Activated T-helper 1 cell treated with anti-CD3 and anti-CD28 coated beads, Interleukin-12 subunit alpha, Interleukin-12 subunit beta, Interleukin-2, Interleukin-4 antibody, amounts not matched to agents 30 ng/mL and 10 ng/mL and 1 ng/mL, durations not matched to agents 14 hours and 24 hours and 36 hours (primary cell): ENCODE results near the gene LYST. TPM values are rescaled to one million over a fixed set of nuclear protein-coding genes. Genes with fewer than 3 reads are reported as not detected.

Experiments used
- DNase-seq: peaks from one replicate; pipeline ENCODE4 v3.0.0; 2021; ENCODE audit warnings: low spot score
- H3K27ac Mint-ChIP-seq: one replicate; pipeline ENCODE4 v1.8.0; 2021; ENCODE audit warnings: mild to moderate bottlenecking, mixed read lengths
- H3K27me3 Mint-ChIP-seq: one replicate; pipeline ENCODE4 v1.8.0; 2022; ENCODE audit warnings: mild to moderate bottlenecking, moderate library complexity, mixed read lengths; ENCODE audit not compliant: insufficient read depth
- H3K36me3 Mint-ChIP-seq: one replicate; pipeline ENCODE4 v1.8.0; 2021; ENCODE audit warnings: low read depth, mixed read lengths
- H3K4me1 Mint-ChIP-seq: one replicate; pipeline ENCODE4 v1.8.0; 2021; ENCODE audit warnings: low read depth, mixed read lengths
- H3K4me3 Mint-ChIP-seq: one replicate; pipeline ENCODE4 v1.8.0; 2021; ENCODE audit warnings: mild to moderate bottlenecking, moderate library complexity, mixed read lengths
- H3K9me3 Mint-ChIP-seq: one replicate; pipeline ENCODE4 v1.8.0; 2021; ENCODE audit warnings: mixed read lengths
- intact Hi-C: fragments of 100-400 bp; cut with micrococcal nuclease; formaldehyde crosslinking; loops from one replicate; pipeline ENCODE4 v1.15.1; 2024
- total RNA-seq: library from RNA; stranded (reverse); gene quantifications from 2 replicates; pipeline ENCODE4 v1.2.3, GENCODE V29; 2022

The LYST gene
- total RNA-seq, 1 donor from 2014 or later: 145 TPM

DNA sequence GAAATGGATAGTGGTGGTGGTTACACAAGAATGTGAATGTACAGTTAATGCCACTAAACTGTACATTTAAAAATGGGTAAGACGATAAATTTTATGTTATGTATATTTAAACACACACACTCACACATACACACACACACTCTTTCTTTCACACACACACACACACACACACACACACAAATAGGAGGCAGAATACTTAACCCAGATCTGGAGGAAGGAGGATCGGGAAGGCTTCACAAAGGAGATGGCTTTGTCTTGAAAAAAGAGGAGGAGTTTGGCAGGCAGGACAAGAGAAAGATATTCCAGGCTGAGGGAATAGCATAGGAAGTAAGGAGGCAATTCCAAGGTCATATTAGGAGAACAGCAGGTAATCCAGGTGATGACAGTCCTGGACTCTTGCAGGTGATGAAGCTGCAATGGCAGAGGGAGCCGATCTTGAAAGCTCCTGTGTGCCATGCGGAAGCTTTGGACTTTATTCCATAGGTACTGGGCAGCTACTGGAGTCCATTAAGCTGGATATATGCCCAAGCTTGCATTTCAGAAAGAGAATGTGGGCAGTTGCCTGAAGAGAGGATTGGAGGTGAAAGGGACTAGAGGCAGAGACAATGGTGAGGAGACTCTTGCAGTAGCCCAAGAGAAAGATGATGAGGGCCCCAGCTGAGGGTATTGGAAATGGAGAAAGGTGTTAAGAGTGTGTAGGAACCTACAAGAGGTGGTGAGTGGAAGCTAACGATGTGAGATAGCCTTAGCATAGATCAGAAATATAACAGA is 15.4 kb upstream of the LYST start:
- Mint-ChIP-seq H3K4me3 (peak overlapping the region; percentile 81), H3K27ac (peak overlapping the region; percentile 89), H3K4me1 (peaks cover 78% of the 10 kb centered on the region), H3K27me3 (no peaks in the 10 kb centered on the region), H3K9me3 (no peaks in the 10 kb centered on the region), H3K36me3 (peaks cover 8% of the 10 kb centered on the region)
- intact Hi-C loops: loop anchor here (10.0 kb wide), 1 partner anchor 403 kb away; the partner anchor contains the start of gene ERO1B
- DNase-seq: no peak

DNA sequence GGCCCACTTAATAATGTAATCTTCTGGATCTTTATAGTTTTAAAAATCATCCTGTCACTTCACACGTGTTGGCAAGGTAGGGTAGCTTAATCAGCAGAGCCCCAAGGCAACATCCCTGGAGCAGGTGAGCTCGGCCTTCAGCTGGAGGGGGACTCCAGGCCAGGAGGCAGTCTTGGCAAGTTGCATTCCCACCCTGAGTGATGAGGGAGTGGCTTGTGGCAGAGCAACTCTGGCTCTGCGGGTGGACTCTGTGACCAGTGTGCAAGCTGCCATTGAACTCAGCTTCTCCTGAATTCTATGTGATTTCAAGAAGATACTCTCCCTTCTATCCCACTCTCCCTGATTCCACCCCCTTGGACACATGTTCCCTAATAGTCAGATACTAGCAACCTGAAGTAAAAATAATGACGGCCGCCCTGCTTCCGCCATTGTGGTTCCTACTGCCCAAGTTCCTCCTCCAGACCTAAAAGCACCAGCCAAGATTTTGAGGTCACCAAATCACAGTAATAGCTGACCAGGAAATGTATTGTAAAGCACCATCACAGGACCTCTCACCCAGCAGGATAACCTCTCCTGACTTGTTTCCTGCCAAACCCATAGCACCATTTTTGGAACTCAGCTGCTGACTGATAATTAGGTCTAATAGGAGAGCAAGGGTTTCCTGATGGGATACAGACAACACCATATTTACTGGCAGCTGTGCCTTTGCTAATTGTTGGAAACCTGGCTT is 11.5 kb upstream of the LYST start:
- Mint-ChIP-seq H3K9me3 (no peaks in the 10 kb centered on the region), H3K27me3 (no peaks in the 10 kb centered on the region), H3K4me3 (no peak overlapping the region), H3K4me1 (peaks cover 92% of the 10 kb centered on the region), H3K27ac (peak overlapping the region; percentile 98), H3K36me3 (peaks cover 15% of the 10 kb centered on the region)
- intact Hi-C loops: no loop called here
- DNase-seq: no peak

GRCh38 chr1:235876402-235876841 is 9.7 kb upstream of the LYST start:
- Mint-ChIP-seq H3K27ac (peak overlapping the region; percentile 98), H3K4me3 (peak overlapping the region; percentile 69), H3K36me3 (peaks cover 16% of the 10 kb centered on the region), H3K4me1 (peaks cover 86% of the 10 kb centered on the region), H3K27me3 (no peaks in the 10 kb centered on the region), H3K9me3 (no peaks in the 10 kb centered on the region)
- intact Hi-C loops: loop anchor here (1.0 kb wide), 2 partner anchors 9 to 41 kb away; no protein-coding TSS in a partner anchor
- no peak for DNase-seq

DNA sequence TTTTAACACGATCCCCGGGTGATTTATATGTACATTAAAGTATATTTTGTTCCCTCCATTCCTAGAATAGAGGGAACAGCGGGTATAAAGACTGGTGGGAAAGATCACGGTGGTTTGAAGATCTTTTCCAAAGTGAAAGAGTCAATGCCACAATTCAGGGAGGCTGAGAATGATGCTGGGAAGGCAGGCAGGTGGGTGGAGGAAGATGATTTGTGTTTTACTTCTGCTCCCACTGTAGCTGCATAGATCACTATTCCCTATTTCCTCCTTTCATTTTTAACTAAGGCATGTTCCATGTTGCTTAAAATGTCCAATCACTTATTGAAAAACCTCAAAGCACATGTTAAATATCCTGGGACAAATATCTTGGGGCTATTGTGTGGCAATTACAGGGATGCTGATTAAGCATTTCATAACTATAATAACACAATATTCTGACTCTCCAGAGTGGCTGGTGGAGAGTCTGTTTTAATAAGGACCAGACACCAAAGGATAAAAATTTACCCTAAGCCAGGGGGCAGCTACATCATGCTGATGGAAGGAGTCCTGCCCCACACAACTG is 8.4 kb upstream of the LYST start:
- Mint-ChIP-seq H3K9me3 (no peaks in the 10 kb centered on the region), H3K4me3 (peak overlapping the region; percentile 27), H3K4me1 (peaks cover 76% of the 10 kb centered on the region), H3K27me3 (no peaks in the 10 kb centered on the region), H3K27ac (peak overlapping the region; percentile 98), H3K36me3 (peaks cover 16% of the 10 kb centered on the region)
- intact Hi-C loops: no loop called here
- DNase-seq: no peak

- H3K27ac Mint-ChIP-seq: peak overlapping the region; percentile 98
- H3K4me1 Mint-ChIP-seq: peaks cover 67% of the 10 kb centered on the region
- no peaks in the 10 kb centered on the region for H3K9me3 Mint-ChIP-seq
- no peak for DNase-seq
- intact Hi-C loops: no loop called here
- peak overlapping the region; percentile 20 for H3K4me3 Mint-ChIP-seq
- H3K27me3 Mint-ChIP-seq: no peaks in the 10 kb centered on the region
- peaks cover 18% of the 10 kb centered on the region for H3K36me3 Mint-ChIP-seq
Measured at GRCh38 chr1:235874261-235874660, 7.6 kb upstream of the LYST start.

DNA sequence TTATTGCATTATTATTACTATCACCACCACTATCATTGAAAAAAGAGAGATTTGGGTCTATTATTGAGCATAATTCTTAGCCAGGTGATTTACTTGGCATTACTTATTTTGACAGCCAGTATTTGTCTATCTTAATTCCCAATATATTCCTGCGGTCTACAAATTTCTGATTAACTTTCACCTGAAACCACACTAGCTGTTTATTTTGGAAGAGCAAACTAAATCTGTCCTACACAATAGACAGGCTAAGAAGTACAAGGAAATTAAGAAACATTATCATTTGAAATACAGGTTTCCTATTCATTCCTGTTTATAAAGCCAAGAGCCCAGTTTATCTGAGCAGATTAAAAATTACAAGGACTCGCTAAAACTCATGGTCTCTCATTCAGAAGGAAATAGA is 6.9 kb upstream of the LYST start:
- peaks cover 18% of the 10 kb centered on the region for H3K36me3 Mint-ChIP-seq
- H3K9me3 Mint-ChIP-seq: no peaks in the 10 kb centered on the region
- H3K4me3 Mint-ChIP-seq: peak overlapping the region; percentile 52
- intact Hi-C loops: loop anchor here (1.0 kb wide), 5 partner anchors 10 to 126 kb away; no protein-coding TSS in a partner anchor
- no peak for DNase-seq
- H3K27me3 Mint-ChIP-seq: no peaks in the 10 kb centered on the region
- H3K4me1 Mint-ChIP-seq: peaks cover 64% of the 10 kb centered on the region
- H3K27ac Mint-ChIP-seq: peak overlapping the region; percentile 97

DNA sequence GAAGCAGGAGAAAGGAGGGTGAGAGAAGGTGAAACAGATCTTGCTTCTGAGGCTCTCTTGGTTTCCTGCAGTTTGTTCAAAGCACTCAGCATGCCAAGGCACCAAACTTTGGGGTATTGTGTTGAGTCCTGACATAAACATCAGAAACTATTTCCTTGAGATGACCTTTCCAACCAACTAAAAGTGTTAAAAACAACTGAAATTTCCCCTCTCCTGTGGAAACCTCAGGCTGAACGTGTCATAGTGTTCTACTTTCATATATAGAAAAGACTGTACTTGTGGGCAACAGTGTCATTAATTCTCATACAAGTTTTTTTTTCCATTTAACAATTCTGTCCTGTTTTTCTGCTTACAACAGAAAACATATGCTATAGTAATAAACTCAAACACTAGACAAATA is 6.3 kb upstream of the LYST start:
- peak; percentile 38 for DNase-seq
- no peaks in the 10 kb centered on the region for H3K27me3 Mint-ChIP-seq
- H3K9me3 Mint-ChIP-seq: no peaks in the 10 kb centered on the region
- H3K4me3 Mint-ChIP-seq: peak overlapping the region; percentile 52
- peak overlapping the region; percentile 97 for H3K27ac Mint-ChIP-seq
- intact Hi-C loops: loop anchor here (1.0 kb wide), 5 partner anchors 10 to 126 kb away; no protein-coding TSS in a partner anchor
- H3K36me3 Mint-ChIP-seq: peaks cover 16% of the 10 kb centered on the region
- peaks cover 64% of the 10 kb centered on the region for H3K4me1 Mint-ChIP-seq

GRCh38 chr1:235872270-235872669 is 5.6 kb upstream of the LYST start:
- no peaks in the 10 kb centered on the region for H3K9me3 Mint-ChIP-seq
- H3K27me3 Mint-ChIP-seq: no peaks in the 10 kb centered on the region
- H3K4me1 Mint-ChIP-seq: peaks cover 64% of the 10 kb centered on the region
- intact Hi-C loops: no loop called here
- peaks cover 16% of the 10 kb centered on the region for H3K36me3 Mint-ChIP-seq
- peak overlapping the region; percentile 97 for H3K27ac Mint-ChIP-seq
- peak overlapping the region; percentile 52 for H3K4me3 Mint-ChIP-seq
- no peak for DNase-seq

- Mint-ChIP-seq H3K4me3 (peak overlapping the region; percentile 98), H3K27ac (peak overlapping the region; percentile 98), H3K36me3 (peaks cover 27% of the 10 kb centered on the region), H3K27me3 (no peaks in the 10 kb centered on the region), H3K4me1 (peaks cover 57% of the 10 kb centered on the region), H3K9me3 (no peaks in the 10 kb centered on the region)
- intact Hi-C loops: loop anchor here (1.0 to 5.0 kb wide), 12 partner anchors 8 to 1261 kb away; partner anchors contain the start of genes ARID4B, B3GALNT2, EDARADD and GGPS1
- no peak for DNase-seq
Measured at GRCh38 chr1:235867903-235868469, 1.3 kb upstream of the LYST start.

DNA sequence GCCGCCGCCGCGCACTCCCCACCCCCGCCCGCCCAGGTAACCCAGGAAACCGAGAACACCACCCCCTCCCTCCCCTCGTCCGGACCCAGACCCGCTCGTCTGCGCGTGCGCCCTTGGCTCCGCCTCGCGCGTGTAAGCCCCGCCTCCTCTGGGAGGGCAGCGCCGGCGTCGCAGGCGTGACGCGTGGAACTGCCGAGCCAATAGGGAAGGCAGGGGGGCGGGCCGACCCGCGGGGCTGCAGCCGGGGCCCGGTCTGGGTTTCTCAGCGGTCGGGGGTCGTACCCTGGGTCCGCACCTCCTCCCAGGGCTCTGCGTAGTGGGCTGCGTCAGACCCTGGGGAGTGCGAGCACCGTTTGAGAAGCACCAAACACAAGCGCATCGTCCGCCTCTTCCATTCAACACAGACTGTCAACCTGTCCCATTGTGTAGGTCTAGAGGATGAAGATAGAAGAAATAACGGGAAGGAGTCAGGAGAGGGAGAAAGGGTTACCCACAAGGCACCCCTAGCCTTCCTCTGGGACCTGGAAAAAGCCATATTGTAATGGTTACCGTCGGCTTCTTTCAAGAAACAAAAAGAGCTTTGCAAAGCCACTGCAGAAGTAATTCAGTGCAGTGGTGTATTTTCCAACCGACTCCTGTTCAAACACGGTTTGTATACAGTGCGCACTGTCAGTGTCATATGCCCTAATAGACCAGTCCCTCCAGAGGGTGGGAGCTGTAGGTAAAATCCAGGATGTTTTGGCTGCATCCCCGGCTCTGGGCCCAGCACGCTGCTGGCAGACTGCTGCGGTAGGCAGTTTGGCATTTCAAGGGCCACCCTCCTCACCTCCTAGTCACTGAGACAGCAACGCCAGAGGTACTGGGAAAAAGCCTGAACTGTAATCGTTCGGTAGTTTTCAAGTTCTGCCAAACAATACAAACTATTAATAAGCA is 473 bp upstream of the LYST start:
- intact Hi-C loops: loop anchor here (1.0 to 5.0 kb wide), 12 partner anchors 9 to 1260 kb away; partner anchors contain the start of genes ARID4B, B3GALNT2, EDARADD and GGPS1
- peaks cover 29% of the 10 kb centered on the region for H3K36me3 Mint-ChIP-seq
- peak overlapping the region; percentile 98 for H3K27ac Mint-ChIP-seq
- DNase-seq: peak; percentile 99
- H3K27me3 Mint-ChIP-seq: no peaks in the 10 kb centered on the region
- H3K4me1 Mint-ChIP-seq: peaks cover 57% of the 10 kb centered on the region
- H3K9me3 Mint-ChIP-seq: no peaks in the 10 kb centered on the region
- H3K4me3 Mint-ChIP-seq: peak overlapping the region; percentile 98

DNA sequence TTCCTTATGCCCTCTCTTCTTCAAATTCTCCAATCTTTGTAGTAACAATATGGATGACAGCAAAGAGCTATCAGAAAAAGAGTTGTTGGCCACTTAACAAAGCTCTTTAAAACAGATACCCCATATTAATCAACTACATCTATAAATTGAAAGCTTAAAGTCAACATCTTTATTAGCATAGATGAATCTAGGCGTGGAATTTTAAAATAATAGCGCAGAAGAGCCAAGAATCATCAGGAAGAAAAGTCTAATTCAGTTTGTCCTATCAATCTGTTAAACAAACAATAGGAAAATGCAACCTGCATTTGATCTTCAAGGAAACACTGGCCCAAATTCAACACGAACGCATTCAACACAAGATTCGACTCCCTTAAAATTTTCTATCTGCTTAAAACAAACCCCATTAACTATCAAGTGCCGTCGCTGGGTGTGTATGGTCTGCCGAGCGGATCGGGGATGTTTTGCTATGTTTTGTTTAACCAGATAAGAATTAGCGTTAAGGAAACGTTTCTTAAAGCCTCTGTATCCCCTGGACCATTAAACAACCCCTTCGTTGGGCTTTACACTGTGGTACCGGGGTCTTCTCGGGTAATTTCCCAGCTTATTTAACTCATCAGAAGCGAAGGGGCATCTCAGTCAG is 1.0 kb downstream of the LYST start:
- H3K4me1 Mint-ChIP-seq: peaks cover 61% of the 10 kb centered on the region
- H3K4me3 Mint-ChIP-seq: peak overlapping the region; percentile 98
- H3K9me3 Mint-ChIP-seq: no peaks in the 10 kb centered on the region
- DNase-seq: no peak
- intact Hi-C loops: loop anchor here (1.0 to 5.0 kb wide), 8 partner anchors 9 to 1259 kb away; partner anchors contain the start of genes B3GALNT2, EDARADD and TBCE
- peaks cover 37% of the 10 kb centered on the region for H3K36me3 Mint-ChIP-seq
- H3K27ac Mint-ChIP-seq: peak overlapping the region; percentile 98
- no peaks in the 10 kb centered on the region for H3K27me3 Mint-ChIP-seq
